Frontal cortex (tissue), 4 donors: Measurements from ENCODE around the gene POLR2I. TPM values are rescaled to one million over a fixed set of nuclear protein-coding genes. Genes with fewer than 3 reads are reported as not detected.
"Not testable (repeated sequence)": the region's sequence is repeated elsewhere in the genome, so short reads cannot be mapped to it uniquely, and the experiment has no call there.

Experiments
- DNase-seq, 2 donors: peaks; one replicate each; pipeline ENCODE4 v3.0.0; 2012; ENCODE audit warnings: low spot score in 2 of 2
- FAIRE-seq: peaks from 2 replicates; lab custom pipeline; 2012; peaks lifted over from hg19 to GRCh38; lab: Jason Lieb, UNC
- total RNA-seq: library from RNA; depleted of rRNA; stranded (reverse); fragments of >200 nt; gene quantifications from one replicate; pipeline ENCODE4 v1.2.3, GENCODE V29; 2014
- donor health status: control.
- donor health status: control.
- donor health status: control.

Gene POLR2I
- total RNA-seq, 1 donor from 2014 or later = 71.3 TPM

DNA sequence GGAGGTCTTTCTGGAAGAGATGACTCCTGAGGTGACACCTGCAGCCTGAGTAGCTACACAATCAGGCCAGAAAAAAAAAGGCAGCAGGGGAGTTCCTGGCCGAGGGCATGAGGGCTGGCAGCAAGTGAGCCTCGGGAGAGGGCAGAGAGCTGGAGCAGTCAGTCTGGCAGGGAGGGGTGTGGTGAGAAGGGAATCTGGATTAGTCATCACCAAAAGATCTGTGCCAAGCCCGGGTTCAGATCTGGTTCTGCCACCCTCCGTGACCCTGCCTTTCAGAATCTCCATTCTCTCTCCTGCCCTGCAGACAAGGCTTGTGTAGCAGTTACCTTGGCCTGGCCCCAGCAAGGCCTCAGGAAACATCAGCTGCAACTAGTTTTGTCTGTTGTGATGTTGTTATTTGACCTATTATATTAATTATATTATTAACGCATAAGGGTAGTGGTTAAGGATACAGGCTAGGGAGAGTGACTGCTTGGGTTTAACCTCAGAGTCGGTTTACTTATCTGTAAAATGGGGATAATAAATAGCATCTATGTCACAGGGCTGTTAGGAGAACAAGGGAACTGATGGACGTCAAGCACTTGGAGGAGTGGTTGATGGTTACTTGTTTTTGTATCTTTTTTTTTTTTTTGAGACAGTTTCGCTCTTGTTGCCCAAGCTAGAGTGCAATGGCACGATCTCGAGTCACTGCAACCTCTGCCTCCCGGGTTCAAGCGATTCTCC lies 22.4 kb upstream of the POLR2I start:
- no peak for FAIRE-seq
- no peak for DNase-seq

- not testable (repeated sequence) for FAIRE-seq, DNase-seq
These were observed 20.2 kb upstream of the POLR2I start for GRCh38 chr19:36134867-36135266.

- FAIRE-seq = not testable (repeated sequence)
These were observed 16.5 kb upstream of the POLR2I start for GRCh38 chr19:36131221-36131620.

GRCh38 chr19:36128392-36128736 lies 13.7 kb upstream of the POLR2I start:
- FAIRE-seq (no peak), DNase-seq (no peak)

More at GRCh38 chr19:36131221-36131620, 16.5 kb upstream of the POLR2I start:
- DNase-seq = not testable (repeated sequence)

DNA sequence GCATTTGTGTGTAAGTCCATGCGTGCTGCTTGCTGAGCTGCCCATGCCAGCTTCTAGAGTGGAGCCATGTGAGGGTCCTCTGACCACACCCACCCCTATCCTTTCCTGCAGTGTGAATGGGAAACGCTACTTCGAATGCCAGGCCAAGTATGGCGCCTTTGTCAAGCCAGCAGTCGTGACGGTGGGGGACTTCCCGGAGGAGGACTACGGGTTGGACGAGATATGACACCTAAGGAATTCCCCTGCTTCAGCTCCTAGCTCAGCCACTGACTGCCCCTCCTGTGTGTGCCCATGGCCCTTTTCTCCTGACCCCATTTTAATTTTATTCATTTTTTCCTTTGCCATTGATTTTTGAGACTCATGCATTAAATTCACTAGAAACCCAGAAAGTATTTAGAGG lies 10.9 kb upstream of the POLR2I start:
- no peak for FAIRE-seq
- no peak for DNase-seq

- DNase-seq = no peak
- FAIRE-seq = no peak
These were observed 6.9 kb upstream of the POLR2I start for GRCh38 chr19:36121486-36122124.

- DNase-seq (no peak), FAIRE-seq (no peak)
These were observed 6.3 kb upstream of the POLR2I start for GRCh38 chr19:36120984-36121358.

DNA sequence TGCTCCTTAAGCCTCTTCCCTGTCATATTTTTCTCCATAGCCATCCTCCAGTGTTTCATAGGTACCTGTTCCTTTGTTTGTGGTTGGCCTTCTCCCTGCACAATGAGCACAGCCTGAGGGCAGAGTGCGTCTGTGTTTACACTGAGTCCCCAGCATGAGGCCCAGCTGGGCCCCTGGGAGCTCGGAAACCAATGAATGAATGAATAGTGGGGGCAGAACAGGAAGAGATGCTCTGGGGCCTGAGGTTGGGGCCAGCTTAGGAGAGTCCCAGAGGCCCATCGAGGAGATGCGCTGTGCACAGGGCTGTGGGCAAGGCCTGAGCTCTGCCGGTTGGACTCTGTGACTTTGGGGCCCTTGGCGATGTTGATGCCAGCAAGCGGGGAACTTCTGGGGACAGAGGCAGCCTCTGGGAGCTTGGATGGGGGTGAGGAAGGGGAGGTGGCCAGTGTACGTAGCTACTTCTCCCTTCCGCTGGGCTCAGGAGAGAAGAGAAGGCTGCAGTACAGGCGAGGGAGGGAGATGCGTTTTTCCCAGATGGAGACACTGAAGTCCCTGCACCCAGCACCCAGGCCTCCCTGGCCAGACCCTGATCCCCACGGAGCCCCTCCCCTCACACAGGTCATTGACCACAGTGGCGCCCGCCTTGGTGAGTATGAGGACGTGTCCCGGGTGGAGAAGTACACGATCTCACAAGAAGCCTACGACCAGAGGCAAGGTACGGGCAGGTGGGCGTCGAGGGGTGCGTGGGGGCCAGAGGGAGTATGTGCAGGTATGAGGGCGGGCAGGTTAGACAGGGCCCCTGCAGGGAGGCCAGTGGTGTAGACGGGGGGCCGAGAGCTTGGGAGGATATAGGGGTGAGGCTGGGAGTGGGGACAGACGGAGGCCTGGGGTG lies 5.7 kb upstream of the POLR2I start:
- FAIRE-seq = no peak
- DNase-seq = no peak

- DNase-seq (no peak), FAIRE-seq (no peak)
These were observed 1.6 kb upstream of the POLR2I start for GRCh38 chr19:36116344-36116637.

DNA sequence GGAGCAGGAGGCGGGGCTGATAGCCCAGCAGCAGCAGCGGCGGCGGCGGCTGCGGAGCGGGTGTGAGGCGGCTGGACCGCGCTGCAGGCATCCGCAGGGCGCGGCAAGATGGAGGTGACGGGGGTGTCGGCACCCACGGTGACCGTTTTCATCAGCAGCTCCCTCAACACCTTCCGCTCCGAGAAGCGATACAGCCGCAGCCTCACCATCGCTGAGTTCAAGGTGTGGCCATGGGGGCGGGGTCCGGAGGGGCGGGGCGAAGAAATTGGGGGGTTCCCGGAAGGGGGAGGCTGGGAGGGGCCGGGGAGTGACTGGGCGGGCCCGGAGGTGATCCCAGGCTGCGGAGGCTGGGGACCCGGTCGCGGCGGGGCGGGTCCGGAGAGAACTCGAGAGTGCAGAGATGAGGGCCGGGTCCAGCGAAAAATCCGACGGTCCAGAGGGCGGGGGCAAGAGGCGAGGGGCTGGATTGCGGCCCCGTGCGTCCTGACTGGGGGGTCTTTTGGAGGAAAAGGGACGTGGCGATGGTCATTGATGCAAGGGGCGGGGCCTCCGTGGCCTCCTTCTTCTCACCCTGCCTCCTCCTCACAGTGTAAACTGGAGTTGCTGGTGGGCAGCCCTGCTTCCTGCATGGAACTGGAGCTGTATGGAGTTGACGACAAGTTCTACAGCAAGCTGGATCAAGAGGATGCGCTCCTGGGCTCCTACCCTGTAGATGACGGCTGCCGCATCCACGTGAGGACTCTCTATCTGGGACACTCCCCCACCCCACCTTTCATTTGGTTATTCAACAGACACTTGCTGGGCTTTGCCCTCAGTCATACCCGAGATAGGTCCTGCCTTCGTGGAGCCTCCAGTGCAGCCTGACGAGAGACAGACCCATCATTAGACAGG lies 1.0 kb upstream of the POLR2I start, which contains the start of gene TBCB:
Gene TBCB, plus strand, starts transcription at position 16 of the 891 bp plus-strand sequence. Its CDS starts 93 bp downstream, at position 109.
- FAIRE-seq (no peak), DNase-seq (no peak)

DNA sequence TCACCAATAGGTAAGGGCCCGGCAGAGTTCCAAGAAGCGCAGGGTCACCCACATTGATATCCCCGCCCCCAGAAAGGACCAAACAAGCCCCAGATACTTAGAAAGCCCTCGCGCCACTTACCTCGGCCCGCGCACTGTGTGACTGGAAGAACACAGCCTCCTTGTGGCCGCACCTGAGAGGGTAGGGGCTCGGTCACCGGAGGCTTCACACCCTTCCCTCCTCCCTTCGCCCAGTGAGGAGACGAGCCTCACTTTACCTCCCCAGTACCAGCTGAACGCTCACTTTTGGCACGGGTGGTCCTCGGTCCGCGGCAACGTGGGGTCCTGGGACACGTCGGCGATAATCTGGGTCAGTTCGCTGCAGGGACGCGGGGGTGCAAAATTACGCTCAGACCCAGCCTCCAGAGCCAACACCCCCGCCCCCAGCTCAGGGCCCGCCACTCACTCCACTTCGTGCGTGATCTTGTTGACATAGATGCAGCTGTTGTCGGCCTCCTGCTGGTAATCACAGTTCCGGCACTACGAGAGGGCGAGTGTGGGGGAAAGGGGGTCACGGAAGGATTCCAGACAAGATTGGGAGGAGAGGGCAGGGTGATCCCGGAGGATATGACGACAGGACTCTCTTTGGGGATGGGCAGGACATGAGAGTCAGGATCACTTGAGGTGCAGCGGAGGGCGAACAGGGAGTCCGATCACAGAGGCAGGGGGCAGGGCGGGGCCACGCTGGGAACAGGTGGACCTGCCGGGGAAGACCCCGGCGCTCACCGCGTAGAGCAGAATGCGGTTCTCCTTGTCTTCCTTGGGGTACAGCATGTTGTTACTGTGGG lies 568 bp downstream of the POLR2I start:
- DNase-seq (peak in 1 of 2 donors; percentile 48), FAIRE-seq (no peak)

- FAIRE-seq (no peak), DNase-seq (no peak)
These were observed 1.2 kb downstream of the POLR2I start for GRCh38 chr19:36113425-36113824.

DNA sequence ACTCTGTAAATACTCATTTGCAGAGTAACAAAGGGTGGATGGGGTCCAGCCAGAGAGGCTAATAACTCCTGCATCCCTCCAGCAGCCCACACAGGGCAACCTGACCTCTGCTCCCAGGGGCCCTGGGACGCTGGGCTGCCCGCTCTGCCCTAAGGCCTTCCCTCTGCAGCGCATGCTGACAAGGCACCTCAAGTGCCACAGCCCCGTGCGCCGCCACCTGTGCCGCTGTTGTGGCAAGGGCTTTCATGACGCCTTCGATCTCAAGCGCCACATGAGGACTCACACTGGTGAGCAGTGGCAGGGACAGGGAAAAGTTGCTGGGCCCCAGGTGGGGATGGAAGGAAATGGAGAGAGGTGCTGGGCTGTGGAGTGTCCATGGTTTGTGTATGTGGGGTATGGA lies 2.0 kb downstream of the POLR2I start:
- DNase-seq = no peak
- no peak for FAIRE-seq

- no peak for FAIRE-seq
- no peak for DNase-seq
These were observed 3.5 kb downstream of the POLR2I start for GRCh38 chr19:36111200-36111539.

GRCh38 chr19:36110487-36111199 lies 4.0 kb downstream of the POLR2I start, which contains the start of gene OVOL3:
OVOL3 (plus strand) TSS chr19:36111143; CDS start chr19:36111203, 60 bp downstream.
- DNase-seq (no peak), FAIRE-seq (no peak)

DNA sequence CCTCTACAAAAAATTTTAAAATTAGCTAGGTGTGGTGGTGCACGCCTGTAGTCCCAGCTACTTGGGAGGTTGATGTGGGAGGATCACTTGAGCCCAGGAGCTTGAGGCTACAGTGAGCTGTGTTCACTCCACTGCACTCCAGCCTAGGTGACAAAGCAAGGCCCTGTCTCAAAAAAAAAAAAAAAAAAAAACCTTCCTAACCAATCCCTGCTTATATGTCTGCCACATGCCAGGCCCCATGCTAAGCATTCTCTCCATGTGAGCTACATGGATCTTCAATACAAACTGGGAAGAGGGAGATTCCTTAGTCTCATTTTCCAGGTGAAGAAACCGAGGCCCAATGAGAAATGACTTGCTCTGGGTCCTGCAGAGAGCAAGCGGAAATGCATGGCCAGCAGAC lies 6.0 kb downstream of the POLR2I start:
- no peak for FAIRE-seq
- no peak for DNase-seq

- FAIRE-seq (no peak), DNase-seq (no peak)
These were observed 7.7 kb downstream of the POLR2I start for GRCh38 chr19:36106991-36107390.

DNA sequence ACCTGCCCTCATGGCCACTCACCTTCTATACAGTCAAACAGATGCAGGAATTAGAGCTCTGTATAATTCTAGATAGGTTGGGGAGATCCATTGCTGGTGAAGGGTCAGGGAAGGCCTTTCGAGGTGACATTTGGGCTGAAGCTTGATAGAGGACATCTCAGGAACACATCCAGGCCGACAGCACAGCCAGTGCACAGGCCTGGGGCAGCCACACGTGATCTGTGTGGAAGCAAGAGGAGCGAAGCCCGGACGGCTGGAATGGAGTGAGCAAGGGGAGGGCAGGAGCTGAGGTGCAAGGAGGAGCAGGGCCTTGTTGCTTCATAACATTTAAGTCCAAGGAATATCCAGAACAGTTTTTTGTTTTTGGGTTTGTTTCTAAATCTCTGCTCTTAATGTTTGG lies 8.2 kb downstream of the POLR2I start:
- FAIRE-seq (no peak), DNase-seq (no peak)
